22Rv1 (cell line): Measurements from ENCODE around the gene ZNF107.
A peak's percentile ranks its signal among the peaks of the same experiment; 100 is the strongest.

Experiments used
- H3K27ac ChIP-seq: fragments of 450-650 bp; 2 replicates; pipeline ENCODE4 v1.5.1; 2017
- CTCF ChIP-seq: fragments of 450-650 bp; IDR thresholded peaks from 2 replicates; pipeline ENCODE4 v1.5.1; 2017; ENCODE audit warnings: mild to moderate bottlenecking
- ZFX ChIP-seq: fragments of 450-650 bp; IDR thresholded peaks from 2 replicates; pipeline ENCODE4 v1.6.1; 2017; ENCODE audit warnings: antibody characterized with exemption, borderline replicate concordance

The ZNF107 gene

GRCh38 chr7:64666663-64667050 is 724 bp downstream of the ZNF107 start:
- no peak for TF ChIP-seq ZFX
- no peak for TF ChIP-seq CTCF
- peak overlapping the region; percentile 82 for H3K27ac ChIP-seq

GRCh38 chr7:64667311-64667710 is 1.4 kb downstream of the ZNF107 start:
- no peak for TF ChIP-seq CTCF
- no peak for TF ChIP-seq ZFX
- H3K27ac ChIP-seq, result no peak overlapping the region

- TF ChIP-seq ZFX (no peak), CTCF (no peak)
- no peak overlapping the region for H3K27ac ChIP-seq
Observed at GRCh38 chr7:64672414-64672813, 6.5 kb downstream of the ZNF107 start.

DNA sequence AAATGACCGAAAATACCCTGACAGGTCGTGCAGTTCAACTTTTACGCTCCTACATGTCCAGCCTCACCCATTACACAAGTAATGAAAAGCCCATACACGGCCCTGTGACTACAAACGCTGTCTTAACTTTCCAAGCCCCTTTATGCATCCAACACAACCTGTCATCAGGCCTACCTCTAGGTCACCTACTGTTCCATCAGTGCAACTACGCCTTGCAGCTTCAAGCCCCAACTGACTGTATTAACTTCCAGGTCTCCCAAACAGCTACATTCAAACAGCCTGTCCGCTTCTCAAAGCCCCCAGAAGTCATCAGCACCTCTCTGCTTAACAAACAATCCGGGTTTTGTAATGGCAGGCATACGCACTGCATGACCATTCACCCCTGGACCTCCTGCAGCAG is 19.2 kb downstream of the ZNF107 start:
- TF ChIP-seq ZFX, result no peak
- no peak for TF ChIP-seq CTCF
- H3K27ac ChIP-seq, result 0 out of 2 replicates have a peak overlapping the region, but pooled peaks have one; percentile 1

GRCh38 chr7:64685741-64686140 is 19.8 kb downstream of the ZNF107 start:
- H3K27ac ChIP-seq, result 0 out of 2 replicates have a peak overlapping the region, but pooled peaks have one; percentile 1
- TF ChIP-seq CTCF (no peak), ZFX (no peak)

DNA sequence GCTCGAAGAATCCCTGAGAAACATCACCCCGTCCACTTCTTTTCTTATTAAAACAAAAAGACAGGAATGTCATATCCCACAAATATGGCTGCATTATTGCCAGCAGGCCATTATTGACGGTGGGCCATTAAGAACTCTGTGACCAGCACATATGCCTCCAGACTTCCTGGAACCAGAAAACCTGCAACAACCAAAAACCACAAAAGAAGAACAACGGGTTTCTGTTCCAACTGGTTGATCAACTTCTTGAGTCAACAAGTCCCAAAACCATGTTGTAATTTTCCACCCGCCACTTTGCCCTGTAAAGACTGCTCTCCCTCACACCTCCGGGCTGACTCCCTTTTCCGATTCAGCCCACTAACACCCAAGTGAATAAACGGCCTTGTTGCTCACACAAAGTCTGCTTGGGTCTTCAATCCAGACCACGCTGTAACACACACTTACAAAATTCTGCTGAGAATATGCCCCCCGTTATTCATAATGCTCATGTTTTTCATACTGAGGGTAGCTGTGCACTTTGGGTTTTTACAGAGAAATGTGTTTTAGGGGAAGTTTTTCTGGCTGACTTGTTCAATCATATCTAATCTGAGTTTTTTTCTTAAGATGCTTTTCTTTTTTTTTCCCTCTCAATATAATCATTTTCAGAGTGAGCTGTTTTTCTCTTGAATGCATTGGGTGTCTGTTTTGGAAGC is 20.7 kb downstream of the ZNF107 start:
- TF ChIP-seq CTCF (no peak), ZFX (no peak)

GRCh38 chr7:64687249-64687648 is 21.3 kb downstream of the ZNF107 start:
- H3K27ac ChIP-seq, result no peak overlapping the region
- no peak for TF ChIP-seq CTCF
- TF ChIP-seq ZFX, result no peak

More for the DNA sequence above, 20.7 kb downstream of the ZNF107 start:
- 0 out of 2 replicates have a peak overlapping the region, but pooled peaks have one; percentile 1 for H3K27ac ChIP-seq
